ENCODE data around the gene MAX. TPM values are rescaled to one million over a fixed set of nuclear protein-coding genes. Genes with fewer than 3 reads are reported as not detected.

The MAX gene
- total RNA-seq, 1 experiment from 2014 or later = 68.9 TPM

DNA sequence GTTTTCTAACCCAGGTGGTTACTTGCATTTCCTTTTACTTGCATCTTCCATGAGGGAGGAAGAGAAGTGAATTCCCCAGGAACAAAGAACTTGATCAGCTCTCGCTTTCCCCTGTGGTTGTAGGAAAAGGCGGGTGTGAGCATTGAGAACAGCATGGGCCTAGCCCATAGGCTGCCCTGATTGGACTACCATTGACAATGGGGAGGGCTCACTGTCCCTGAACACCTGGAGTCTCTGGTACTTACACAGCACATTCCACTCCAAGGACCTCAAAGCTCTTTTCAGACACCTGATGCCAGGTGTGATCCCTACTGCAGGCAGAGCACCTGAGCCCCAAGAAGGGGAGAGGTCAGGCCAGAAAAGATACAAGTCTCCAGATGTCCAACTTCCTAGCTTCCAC lies 25.0 kb downstream of the MAX start:
- H4K20me1 ChIP-seq (ENCODE audit: low read length) = no peaks in the 10 kb centered on the region
- H3K4me2 ChIP-seq (ENCODE audit: low read length) = no peak overlapping the region
- H3F3A ChIP-seq (ENCODE audit: low read length, unreplicated experiment) = no peaks in the 10 kb centered on the region
- intact Hi-C loops (cut with micrococcal nuclease) = no loop called here
- H2AFZ ChIP-seq (ENCODE audit: low read length) = no peak overlapping the region
- no peaks in the 10 kb centered on the region for H3K27me3 ChIP-seq (ENCODE audit: low read length)
- no peak overlapping the region for H3K9ac ChIP-seq (ENCODE audit: low read length)
- H3K9me2 ChIP-seq (replicated peaks; ENCODE audit: low read length) = no peaks in the 10 kb centered on the region
- no peaks in the 10 kb centered on the region for H3K4me1 ChIP-seq (ENCODE audit: insufficient read depth, low read length)
- no peak for TF ChIP-seq EZH2 (IDR thresholded peaks at IDR 0.05; ENCODE audit: low read length, unreplicated experiment)
- no peak for TF ChIP-seq CTCF (conservative IDR thresholded peaks at IDR 0.05; ENCODE audit: low read depth, low read length)
- no peak for TF ChIP-seq EZH2phosphoT487 (IDR thresholded peaks at IDR 0.05; ENCODE audit: borderline replicate concordance, low read length)
- DNase-seq (no peak), ATAC-seq (no peak)
- no TSS peak for BruUV-seq (replicated peaks)
- H3K9me3 ChIP-seq (ENCODE audit: low read length) = no peaks in the 10 kb centered on the region
- no peak overlapping the region for H3K4me3 ChIP-seq (ENCODE audit: low read length)
- H3K79me2 ChIP-seq (ENCODE audit: low read length) = 0 out of 2 replicates have a peak, but pooled peaks cover 2% of the 10 kb centered on the region
- H3K36me3 ChIP-seq (ENCODE audit: low read depth, low read length) = peaks cover 40% of the 10 kb centered on the region
- ChIA-PET POLR2A (ENCODE audit: unreplicated experiment) (no interaction called here), CTCF (no interaction called here)
- no peak overlapping the region for H3K27ac ChIP-seq (ENCODE audit: low read length)

DNA sequence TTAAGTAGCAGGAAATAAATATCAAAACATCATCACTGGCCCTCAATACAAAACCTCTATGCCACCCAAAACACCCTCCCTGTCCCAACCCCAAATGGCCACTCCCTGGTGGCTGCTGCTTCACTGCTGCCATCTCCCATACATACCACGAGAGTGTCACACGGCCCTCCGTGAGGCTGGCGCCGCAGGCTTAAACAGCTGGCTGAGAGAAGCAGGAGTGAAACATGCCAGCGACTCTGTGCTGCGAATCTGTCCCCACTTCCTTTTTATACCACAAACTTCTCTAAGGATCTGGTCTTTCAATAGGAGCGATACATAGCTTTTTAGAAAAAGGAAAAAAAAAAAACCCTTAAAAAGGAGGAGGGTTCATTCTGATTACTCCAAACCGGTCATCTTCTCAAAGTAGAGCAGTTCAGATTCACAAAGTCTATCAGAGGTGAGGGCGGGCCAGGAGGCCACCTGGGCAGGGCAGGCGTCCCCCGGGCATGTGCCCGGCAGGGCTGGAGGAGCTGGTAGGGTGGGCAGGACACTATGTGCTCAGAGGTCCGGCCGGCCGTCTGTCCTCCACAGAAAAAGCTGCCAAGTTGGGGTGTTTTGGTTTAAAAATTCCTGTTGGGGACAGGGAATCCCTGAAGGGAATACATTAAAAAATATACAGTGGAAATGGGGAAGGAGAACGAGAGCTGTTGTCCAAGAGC lies 26.5 kb downstream of the MAX start:
- Histone ChIP-seq H3K9me2 (replicated peaks; ENCODE audit: low read length) (no peaks in the 10 kb centered on the region), H3K9ac (ENCODE audit: low read length) (no peak overlapping the region), H3K27ac (ENCODE audit: low read length) (no peak overlapping the region), H2AFZ (ENCODE audit: low read length) (no peak overlapping the region), H3K9me3 (ENCODE audit: low read length) (no peaks in the 10 kb centered on the region), H3K4me1 (ENCODE audit: insufficient read depth, low read length) (0 out of 2 replicates have a peak, but pooled peaks cover 2% of the 10 kb centered on the region), H3K4me3 (ENCODE audit: low read length) (no peak overlapping the region), H4K20me1 (ENCODE audit: low read length) (no peaks in the 10 kb centered on the region), H3K36me3 (ENCODE audit: low read depth, low read length) (peaks cover 34% of the 10 kb centered on the region), H3K27me3 (ENCODE audit: low read length) (no peaks in the 10 kb centered on the region), H3K4me2 (ENCODE audit: low read length) (no peak overlapping the region), H3K79me2 (ENCODE audit: low read length) (no peaks in the 10 kb centered on the region), H3F3A (ENCODE audit: low read length, unreplicated experiment) (no peaks in the 10 kb centered on the region)
- TF ChIP-seq CTCF (conservative IDR thresholded peaks at IDR 0.05; ENCODE audit: low read depth, low read length) (no peak), EZH2phosphoT487 (IDR thresholded peaks at IDR 0.05; ENCODE audit: borderline replicate concordance, low read length) (no peak), EZH2 (IDR thresholded peaks at IDR 0.05; ENCODE audit: low read length, unreplicated experiment) (no peak)
- intact Hi-C loops (cut with micrococcal nuclease) = no loop called here
- CTCF ChIA-PET = no interaction called here
- DNase-seq (no peak), ATAC-seq (no peak)
- BruUV-seq (replicated peaks) = no TSS peak
- POLR2A ChIA-PET (ENCODE audit: unreplicated experiment) = interaction anchor here (0.6 kb wide), 1 partner anchor 82 kb away, joined by 6 read pairs; no protein-coding TSS in a partner anchor

- DNase-seq (no peak), ATAC-seq (no peak)
- Histone ChIP-seq H4K20me1 (ENCODE audit: low read length) (no peaks in the 10 kb centered on the region), H3K4me2 (ENCODE audit: low read length) (no peak overlapping the region), H3K9ac (ENCODE audit: low read length) (no peak overlapping the region), H3K36me3 (ENCODE audit: low read depth, low read length) (peaks cover 24% of the 10 kb centered on the region), H3K9me2 (replicated peaks; ENCODE audit: low read length) (no peaks in the 10 kb centered on the region), H3K9me3 (ENCODE audit: low read length) (no peaks in the 10 kb centered on the region), H3K4me1 (ENCODE audit: insufficient read depth, low read length) (peaks cover 12% of the 10 kb centered on the region), H2AFZ (ENCODE audit: low read length) (no peak overlapping the region), H3K4me3 (ENCODE audit: low read length) (no peak overlapping the region), H3K27me3 (ENCODE audit: low read length) (no peaks in the 10 kb centered on the region), H3K79me2 (ENCODE audit: low read length) (no peaks in the 10 kb centered on the region), H3F3A (ENCODE audit: low read length, unreplicated experiment) (no peaks in the 10 kb centered on the region), H3K27ac (ENCODE audit: low read length) (no peak overlapping the region)
- BruUV-seq (replicated peaks) = no TSS peak
- ChIA-PET POLR2A (ENCODE audit: unreplicated experiment) (no interaction called here), CTCF (no interaction called here)
- intact Hi-C loops (cut with micrococcal nuclease) = no loop called here
- TF ChIP-seq EZH2 (IDR thresholded peaks at IDR 0.05; ENCODE audit: low read length, unreplicated experiment) = no peak
- no peak for TF ChIP-seq EZH2phosphoT487 (IDR thresholded peaks at IDR 0.05; ENCODE audit: borderline replicate concordance, low read length)
- TF ChIP-seq CTCF (conservative IDR thresholded peaks at IDR 0.05; ENCODE audit: low read depth, low read length) = no peak
Measured at GRCh38 chr14:65074449-65075150, 27.7 kb downstream of the MAX start.
